Neuron (in vitro differentiated cells): ENCODE results near the gene POLE.
"Not testable (repeated sequence)": the region's sequence is repeated elsewhere in the genome, so short reads cannot be mapped to it uniquely, and the experiment has no call there.

ENCODE experiments used
- H2AFZ ChIP-seq: one replicate; pipeline ENCODE4 v1.6.1; 2013; ENCODE audit warnings: low read depth, mild to moderate bottlenecking, inconsistent platforms, low read length, moderate library complexity
- H3K27me3 ChIP-seq: one replicate; pipeline ENCODE4 v1.6.1; 2013; ENCODE audit warnings: low read length; ENCODE audit not compliant: insufficient read depth
- H3K36me3 ChIP-seq: one replicate; pipeline ENCODE4 v1.6.1; 2013; ENCODE audit warnings: low read length; ENCODE audit not compliant: insufficient read depth
- H3K4me1 ChIP-seq: one replicate; pipeline ENCODE4 v1.6.1; 2013; ENCODE audit warnings: low read length; ENCODE audit not compliant: insufficient read depth
- H3K4me3 ChIP-seq: 2 replicates; pipeline ENCODE4 v1.5.1; 2013; ENCODE audit warnings: mild to moderate bottlenecking, low read length, moderate library complexity
- H3K9me3 ChIP-seq: one replicate; pipeline ENCODE4 v1.6.1; 2013; ENCODE audit warnings: low read length

Gene POLE

DNA sequence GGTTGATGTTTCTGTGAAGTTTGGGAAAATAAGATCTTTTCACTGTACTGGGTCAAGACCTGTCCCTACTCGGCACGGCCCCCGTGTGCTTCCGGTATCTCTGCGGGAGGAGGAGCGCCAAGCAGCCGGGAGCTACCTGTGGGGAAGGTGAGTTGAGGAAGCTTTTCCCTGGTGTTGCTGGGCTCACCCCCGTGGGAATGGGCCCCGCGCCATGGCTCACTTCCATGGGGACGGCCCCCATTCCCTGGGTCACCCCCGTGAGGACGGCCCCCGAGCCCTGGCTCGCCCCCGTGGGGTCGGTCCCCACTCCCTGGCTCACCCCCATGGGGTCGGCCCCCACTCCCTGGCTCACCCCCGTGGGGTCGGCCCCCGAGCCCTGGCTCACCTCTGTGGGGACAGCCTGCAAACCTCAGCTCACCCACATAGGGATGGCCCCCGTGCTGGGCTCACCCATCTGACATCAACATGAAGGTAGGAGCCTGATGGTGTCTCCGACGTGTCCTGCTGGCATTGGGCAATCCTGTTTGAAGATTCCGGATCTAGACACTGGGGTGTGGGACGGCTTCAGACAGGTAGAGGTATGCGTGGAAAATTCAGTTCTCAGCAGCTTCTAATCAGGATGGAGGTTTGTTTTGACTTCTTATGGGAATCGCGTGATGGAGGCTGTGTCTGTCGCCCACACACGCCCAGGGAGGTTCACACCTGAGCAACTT is 85.8 kb downstream of the POLE start:
- H2AFZ ChIP-seq: no peak overlapping the region
- no peaks in the 10 kb centered on the region for H3K36me3 ChIP-seq
- H3K9me3 ChIP-seq: no peaks in the 10 kb centered on the region
- peaks cover 21% of the 10 kb centered on the region for H3K4me1 ChIP-seq
- no peak overlapping the region for H3K4me3 ChIP-seq
- H3K27me3 ChIP-seq: no peaks in the 10 kb centered on the region

GRCh38 chr12:132600048-132601032 is 86.8 kb downstream of the POLE start:
- Histone ChIP-seq H3K4me1 (peaks cover 21% of the 10 kb centered on the region), H3K36me3 (no peaks in the 10 kb centered on the region), H2AFZ (no peak overlapping the region), H3K9me3 (no peaks in the 10 kb centered on the region), H3K4me3 (no peak overlapping the region), H3K27me3 (no peaks in the 10 kb centered on the region)

DNA sequence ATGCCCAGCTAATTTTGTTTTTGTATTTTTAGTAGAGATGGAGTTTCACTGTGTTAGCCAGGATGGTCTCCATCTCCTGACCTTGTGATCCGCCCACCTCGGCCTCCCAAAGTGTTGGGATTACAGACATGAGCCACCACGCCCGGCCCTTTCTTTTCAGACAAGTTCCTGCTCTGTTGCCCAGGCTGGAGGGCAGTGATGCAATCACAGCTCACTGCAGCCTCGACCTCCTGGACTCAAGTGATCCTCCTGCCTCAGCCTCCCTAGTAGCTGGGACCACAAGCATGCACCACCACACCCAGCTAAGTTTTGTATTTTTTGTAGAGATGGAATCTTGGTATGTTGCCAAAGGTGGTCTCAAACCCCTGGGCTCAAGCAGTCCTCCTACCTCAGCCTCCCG is 87.6 kb downstream of the POLE start:
- peaks cover 21% of the 10 kb centered on the region for H3K4me1 ChIP-seq
- not testable (repeated sequence) for H3K36me3 ChIP-seq, H3K4me3 ChIP-seq, H2AFZ ChIP-seq, H3K27me3 ChIP-seq, H3K9me3 ChIP-seq

GRCh38 chr12:132597333-132598316 is 89.5 kb downstream of the POLE start:
- Histone ChIP-seq H3K4me1 (peaks cover 18% of the 10 kb centered on the region), H3K36me3 (no peaks in the 10 kb centered on the region), H2AFZ (no peak overlapping the region), H3K9me3 (no peaks in the 10 kb centered on the region), H3K4me3 (peak overlapping the region; percentile 51), H3K27me3 (no peaks in the 10 kb centered on the region)

DNA sequence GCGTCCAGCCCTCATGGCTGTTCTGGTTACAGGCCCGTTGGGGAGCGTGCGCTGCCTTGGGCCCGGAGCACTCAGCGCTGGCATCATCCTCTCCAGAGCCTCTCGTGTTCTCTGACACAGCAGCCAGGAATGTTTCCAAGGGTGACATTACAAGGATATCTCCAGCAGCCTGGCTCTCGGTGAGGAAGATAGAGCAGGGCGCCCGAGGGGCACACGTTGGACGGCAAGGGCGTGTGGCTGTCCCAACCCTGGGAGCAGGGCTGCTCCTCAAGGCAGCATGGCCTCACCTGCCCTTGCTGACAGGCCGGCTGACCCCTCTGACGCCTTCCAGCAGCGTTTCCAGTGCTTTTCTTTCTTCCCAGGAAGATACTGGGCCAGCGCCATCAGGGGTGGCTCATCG is 91.1 kb downstream of the POLE start:
- Histone ChIP-seq H3K4me1 (peaks cover 13% of the 10 kb centered on the region), H2AFZ (no peak overlapping the region), H3K36me3 (no peaks in the 10 kb centered on the region), H3K27me3 (no peaks in the 10 kb centered on the region), H3K4me3 (no peak overlapping the region), H3K9me3 (peaks cover 4% of the 10 kb centered on the region)

DNA sequence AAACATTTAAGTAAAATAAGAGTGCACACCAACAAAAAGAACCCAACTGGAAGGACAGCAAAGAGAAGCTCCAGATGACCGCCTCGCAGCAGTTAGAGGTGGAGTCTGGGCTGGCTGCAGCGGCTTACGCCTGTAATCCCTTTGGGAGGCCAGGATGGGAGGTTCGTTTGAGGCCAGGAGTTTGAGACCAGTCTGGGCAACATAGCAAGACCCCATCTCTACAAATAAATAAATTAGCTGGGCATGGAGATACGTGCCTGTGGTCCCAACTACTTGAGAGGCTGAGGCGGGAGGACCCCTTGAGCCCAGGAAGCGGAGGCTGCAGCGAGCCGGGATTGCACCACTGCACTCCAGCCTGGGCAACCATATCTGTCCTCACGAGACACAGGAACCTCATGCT is 92.0 kb downstream of the POLE start:
- Histone ChIP-seq H3K36me3 (no peaks in the 10 kb centered on the region), H3K4me3 (no peak overlapping the region), H3K9me3 (peaks cover 5% of the 10 kb centered on the region), H3K27me3 (no peaks in the 10 kb centered on the region), H2AFZ (no peak overlapping the region), H3K4me1 (peaks cover 13% of the 10 kb centered on the region)

GRCh38 chr12:132593938-132594358 is 93.2 kb downstream of the POLE start:
- peak overlapping the region; percentile 30 for H3K4me3 ChIP-seq
- no peaks in the 10 kb centered on the region for H3K36me3 ChIP-seq
- peaks cover 5% of the 10 kb centered on the region for H3K9me3 ChIP-seq
- H3K4me1 ChIP-seq: peaks cover 13% of the 10 kb centered on the region
- peak overlapping the region; percentile 49 for H2AFZ ChIP-seq
- H3K27me3 ChIP-seq: no peaks in the 10 kb centered on the region

DNA sequence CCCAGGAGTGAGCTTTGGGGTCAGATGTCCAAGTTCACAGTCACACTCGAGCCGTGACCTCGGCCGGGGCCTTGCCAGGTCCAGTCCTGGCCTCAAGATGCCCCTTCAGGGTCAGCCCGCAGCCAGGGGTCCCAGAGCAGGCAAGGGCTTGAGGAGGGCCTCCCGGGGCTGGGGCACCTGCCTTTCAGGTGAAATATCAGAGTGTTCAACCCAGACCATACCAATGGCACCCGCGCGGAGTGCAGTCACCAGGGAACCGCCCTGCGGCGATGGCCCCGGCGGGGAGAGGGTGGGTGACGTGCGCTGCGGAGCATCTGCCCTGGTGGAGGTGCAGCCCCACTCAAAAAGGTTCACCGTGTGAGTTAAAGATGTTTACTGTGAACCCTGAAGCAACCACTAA is 93.6 kb downstream of the POLE start:
- Histone ChIP-seq H3K36me3 (no peaks in the 10 kb centered on the region), H3K4me1 (peaks cover 13% of the 10 kb centered on the region), H2AFZ (peak overlapping the region; percentile 49), H3K4me3 (peak overlapping the region; percentile 30), H3K9me3 (peaks cover 5% of the 10 kb centered on the region), H3K27me3 (no peaks in the 10 kb centered on the region)

GRCh38 chr12:132593071-132593470 is 94.1 kb downstream of the POLE start:
- H3K27me3 ChIP-seq: no peaks in the 10 kb centered on the region
- H2AFZ ChIP-seq: no peak overlapping the region
- peaks cover 13% of the 10 kb centered on the region for H3K4me1 ChIP-seq
- H3K36me3 ChIP-seq: no peaks in the 10 kb centered on the region
- no peak overlapping the region for H3K4me3 ChIP-seq
- peaks cover 5% of the 10 kb centered on the region for H3K9me3 ChIP-seq

GRCh38 chr12:132592282-132592970 is 94.7 kb downstream of the POLE start:
- Histone ChIP-seq H3K27me3 (no peaks in the 10 kb centered on the region), H3K36me3 (no peaks in the 10 kb centered on the region), H3K4me3 (no peak overlapping the region)

DNA sequence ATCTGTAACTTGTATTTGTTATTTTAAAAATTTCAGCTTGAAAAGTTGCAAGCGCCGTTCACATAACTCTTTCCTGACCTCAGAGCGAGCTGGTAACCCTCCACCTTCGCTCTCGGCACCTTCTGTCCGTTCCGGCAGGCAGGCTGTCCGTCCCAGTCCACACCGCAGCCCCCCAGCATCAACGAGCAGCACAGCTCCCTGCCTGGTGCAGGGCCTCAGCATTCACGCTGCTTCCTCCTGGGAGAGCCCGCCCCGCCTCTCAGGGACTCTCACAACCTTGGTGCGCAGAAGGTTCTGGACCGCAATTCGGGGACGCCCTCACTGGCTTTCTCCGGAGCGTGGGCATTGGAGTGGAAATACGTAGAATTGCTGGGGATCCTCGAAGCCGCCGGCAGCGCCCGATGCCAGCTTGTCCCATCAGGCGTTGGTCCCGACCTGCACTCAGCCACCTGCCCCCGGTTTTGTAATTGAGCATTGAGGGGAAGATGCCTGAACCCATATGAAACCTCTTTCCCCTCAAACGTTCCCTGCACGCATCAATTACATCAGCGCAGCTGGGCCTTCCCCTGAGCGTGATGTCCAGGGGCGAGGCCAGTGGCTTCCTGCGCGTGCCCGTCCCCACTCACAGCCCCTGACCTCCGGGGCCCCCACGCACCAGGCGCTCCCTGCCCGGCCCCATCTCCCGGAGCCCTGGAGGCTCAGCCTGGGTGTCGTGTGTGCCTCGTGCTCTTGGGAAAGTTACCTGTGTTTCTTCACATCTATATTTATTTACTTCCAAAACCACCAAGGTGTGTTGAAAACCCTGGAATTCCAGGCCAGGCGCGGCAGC is 95.8 kb downstream of the POLE start:
- H3K9me3 ChIP-seq: peaks cover 5% of the 10 kb centered on the region
- no peaks in the 10 kb centered on the region for H3K27me3 ChIP-seq
- H3K4me3 ChIP-seq: no peak overlapping the region
- H2AFZ ChIP-seq: no peak overlapping the region
- no peaks in the 10 kb centered on the region for H3K36me3 ChIP-seq
- peaks cover 9% of the 10 kb centered on the region for H3K4me1 ChIP-seq

More at GRCh38 chr12:132592282-132592970, 94.7 kb downstream of the POLE start:
- Histone ChIP-seq H3K4me1 (peaks cover 10% of the 10 kb centered on the region), H2AFZ (no peak overlapping the region), H3K9me3 (peaks cover 5% of the 10 kb centered on the region)
